ENCODE data around the gene PRKCQ.

Gene PRKCQ

DNA sequence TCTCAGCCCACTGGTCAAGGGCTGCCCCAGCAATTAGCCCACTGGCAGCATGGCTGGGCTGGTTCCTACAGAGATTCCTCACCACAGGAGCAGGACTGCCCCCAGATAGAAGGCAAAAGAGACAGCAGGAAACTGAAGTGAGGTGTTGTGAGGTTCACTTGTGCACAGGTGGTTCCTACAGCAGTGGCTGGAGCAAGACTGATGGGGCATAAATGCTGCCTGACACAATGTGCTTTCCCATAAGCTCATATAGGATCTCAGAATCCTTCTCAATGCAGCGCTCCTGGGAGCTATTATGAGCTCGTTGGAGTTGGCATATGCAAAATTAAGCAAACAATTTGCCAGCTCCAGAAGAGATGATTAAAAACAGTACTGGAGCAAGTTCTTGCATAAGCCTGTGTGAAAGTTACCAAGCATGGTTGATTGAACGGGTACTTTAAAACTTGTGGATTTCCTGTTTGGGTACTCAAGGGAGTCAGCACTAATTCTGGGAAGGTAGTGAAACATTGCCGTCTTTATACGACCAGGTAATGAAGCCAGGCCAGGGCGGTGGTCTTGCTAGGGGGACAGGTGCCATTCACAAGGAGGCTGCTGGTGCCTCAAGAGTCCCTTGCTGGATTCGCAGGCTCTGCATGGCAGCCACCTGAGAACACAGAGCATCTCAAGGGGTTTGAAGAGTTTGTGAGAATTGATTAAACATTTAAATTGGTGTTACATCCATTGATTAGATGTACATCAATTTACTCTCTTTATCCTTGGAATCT is 20.3 kb upstream of the PRKCQ start:
- H3K9me2 ChIP-seq (replicated peaks; ENCODE audit: insufficient read depth, low read length), result no peaks in the 10 kb centered on the region
- H3K4me3 ChIP-seq (ENCODE audit: low read length), result no peak overlapping the region
- no peaks in the 10 kb centered on the region for H4K20me1 ChIP-seq (ENCODE audit: insufficient read depth, low read length)
- no peak overlapping the region for H3K4me2 ChIP-seq (ENCODE audit: low read depth, low read length)
- TF ChIP-seq EZH2 (optimal IDR thresholded peaks at IDR 0.05; ENCODE audit: low read depth, low read length), result no peak
- H3K27ac ChIP-seq (ENCODE audit: low read length), result no peak overlapping the region
- no peaks in the 10 kb centered on the region for H3K79me2 ChIP-seq (ENCODE audit: low read length)
- H3K36me3 ChIP-seq (replicated peaks; ENCODE audit: insufficient read depth, low read length), result no peaks in the 10 kb centered on the region
- no peak for DNase-seq
- no peak overlapping the region for H3K9ac ChIP-seq (ENCODE audit: low read length)
- H2AFZ ChIP-seq (ENCODE audit: low read length), result no peak overlapping the region
- H3K4me1 ChIP-seq (ENCODE audit: low read length), result no peaks in the 10 kb centered on the region
- no peaks in the 10 kb centered on the region for H3F3A ChIP-seq (ENCODE audit: insufficient read depth, low read length)
- H3K9me3 ChIP-seq (replicated peaks; ENCODE audit: insufficient read depth, low read length), result no peaks in the 10 kb centered on the region
- no peaks in the 10 kb centered on the region for H3K27me3 ChIP-seq (replicated peaks; ENCODE audit: insufficient read depth, low read length)

DNA sequence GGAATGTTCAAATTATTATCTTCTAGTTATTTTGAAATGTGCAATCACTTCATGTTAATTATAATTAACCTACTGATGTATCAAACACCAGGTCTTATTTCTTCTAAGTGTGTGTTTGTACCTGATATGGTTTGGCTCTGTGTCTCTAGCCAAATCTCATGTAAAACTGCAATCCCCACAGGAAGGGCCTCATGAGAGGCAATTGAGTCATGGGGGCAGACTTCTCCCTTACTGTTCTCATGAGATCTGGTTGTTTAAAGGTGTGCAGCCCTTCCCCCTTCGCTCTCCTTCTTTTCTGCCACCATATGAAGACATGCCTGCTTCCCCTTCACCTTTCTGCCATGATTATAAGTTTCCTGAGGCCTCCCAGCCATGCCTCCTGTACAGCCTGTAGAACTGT is 18.6 kb upstream of the PRKCQ start:
- Histone ChIP-seq H3K27ac (ENCODE audit: low read length) (no peak overlapping the region), H3K4me2 (ENCODE audit: low read depth, low read length) (no peak overlapping the region), H3K4me3 (ENCODE audit: low read length) (no peak overlapping the region), H3K4me1 (ENCODE audit: low read length) (no peaks in the 10 kb centered on the region), H3K9ac (ENCODE audit: low read length) (no peak overlapping the region), H3K79me2 (ENCODE audit: low read length) (no peaks in the 10 kb centered on the region), H3K27me3 (replicated peaks; ENCODE audit: insufficient read depth, low read length) (no peaks in the 10 kb centered on the region), H4K20me1 (ENCODE audit: insufficient read depth, low read length) (no peaks in the 10 kb centered on the region), H3K36me3 (replicated peaks; ENCODE audit: insufficient read depth, low read length) (no peaks in the 10 kb centered on the region), H3K9me2 (replicated peaks; ENCODE audit: insufficient read depth, low read length) (no peaks in the 10 kb centered on the region), H2AFZ (ENCODE audit: low read length) (no peak overlapping the region), H3F3A (ENCODE audit: insufficient read depth, low read length) (no peaks in the 10 kb centered on the region), H3K9me3 (replicated peaks; ENCODE audit: insufficient read depth, low read length) (no peaks in the 10 kb centered on the region)
- no peak for DNase-seq
- TF ChIP-seq EZH2 (optimal IDR thresholded peaks at IDR 0.05; ENCODE audit: low read depth, low read length), result no peak
- TF ChIP-seq EZH2phosphoT487 (IDR thresholded peaks at IDR 0.05; ENCODE audit: low read length), result no peak
- TF ChIP-seq, protein P1, sequence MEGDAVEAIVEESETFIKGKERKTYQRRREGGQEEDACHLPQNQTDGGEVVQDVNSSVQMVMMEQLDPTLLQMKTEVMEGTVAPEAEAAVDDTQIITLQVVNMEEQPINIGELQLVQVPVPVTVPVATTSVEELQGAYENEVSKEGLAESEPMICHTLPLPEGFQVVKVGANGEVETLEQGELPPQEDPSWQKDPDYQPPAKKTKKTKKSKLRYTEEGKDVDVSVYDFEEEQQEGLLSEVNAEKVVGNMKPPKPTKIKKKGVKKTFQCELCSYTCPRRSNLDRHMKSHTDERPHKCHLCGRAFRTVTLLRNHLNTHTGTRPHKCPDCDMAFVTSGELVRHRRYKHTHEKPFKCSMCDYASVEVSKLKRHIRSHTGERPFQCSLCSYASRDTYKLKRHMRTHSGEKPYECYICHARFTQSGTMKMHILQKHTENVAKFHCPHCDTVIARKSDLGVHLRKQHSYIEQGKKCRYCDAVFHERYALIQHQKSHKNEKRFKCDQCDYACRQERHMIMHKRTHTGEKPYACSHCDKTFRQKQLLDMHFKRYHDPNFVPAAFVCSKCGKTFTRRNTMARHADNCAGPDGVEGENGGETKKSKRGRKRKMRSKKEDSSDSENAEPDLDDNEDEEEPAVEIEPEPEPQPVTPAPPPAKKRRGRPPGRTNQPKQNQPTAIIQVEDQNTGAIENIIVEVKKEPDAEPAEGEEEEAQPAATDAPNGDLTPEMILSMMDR (IDR thresholded peaks at IDR 0.05; ENCODE audit: low read length), result no peak

DNA sequence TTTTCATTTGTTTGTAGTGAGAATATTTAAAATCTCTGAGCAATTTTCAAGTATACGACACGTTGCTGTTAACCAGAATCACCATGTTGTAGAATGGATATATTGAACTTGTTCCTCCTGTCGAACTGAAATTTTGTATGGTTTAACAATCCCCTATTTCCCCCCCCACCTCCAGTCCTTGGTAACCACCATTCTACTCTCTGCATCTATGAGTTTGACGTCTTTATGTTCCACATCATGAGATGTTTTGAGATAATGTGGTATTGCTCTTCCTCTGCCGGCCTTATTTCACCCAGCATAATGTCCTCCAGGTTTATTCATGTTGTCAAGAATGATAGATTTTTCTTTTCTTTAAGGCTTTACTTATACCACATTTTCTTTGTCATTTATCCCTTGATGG is 17.4 kb upstream of the PRKCQ start:
- H3K4me3 ChIP-seq (ENCODE audit: low read length), result no peak overlapping the region
- no peaks in the 10 kb centered on the region for H3K9me3 ChIP-seq (replicated peaks; ENCODE audit: insufficient read depth, low read length)
- H3K9me2 ChIP-seq (replicated peaks; ENCODE audit: insufficient read depth, low read length), result no peaks in the 10 kb centered on the region
- H2AFZ ChIP-seq (ENCODE audit: low read length), result no peak overlapping the region
- no peaks in the 10 kb centered on the region for H3K36me3 ChIP-seq (replicated peaks; ENCODE audit: insufficient read depth, low read length)
- H4K20me1 ChIP-seq (ENCODE audit: insufficient read depth, low read length), result no peaks in the 10 kb centered on the region
- H3K4me1 ChIP-seq (ENCODE audit: low read length), result peaks cover 7% of the 10 kb centered on the region
- no peak overlapping the region for H3K27ac ChIP-seq (ENCODE audit: low read length)
- no peak overlapping the region for H3K4me2 ChIP-seq (ENCODE audit: low read depth, low read length)
- peaks cover 1% of the 10 kb centered on the region; the same call in 1 of the 2 replicates for H3F3A ChIP-seq (ENCODE audit: insufficient read depth, low read length)
- no peak for TF ChIP-seq EZH2phosphoT487 (IDR thresholded peaks at IDR 0.05; ENCODE audit: low read length)
- TF ChIP-seq, protein P1 (IDR thresholded peaks at IDR 0.05; ENCODE audit: low read length), result no peak
- no peak for TF ChIP-seq EZH2 (optimal IDR thresholded peaks at IDR 0.05; ENCODE audit: low read depth, low read length)
- no peak for DNase-seq
- no peak overlapping the region for H3K9ac ChIP-seq (ENCODE audit: low read length)
- H3K27me3 ChIP-seq (replicated peaks; ENCODE audit: insufficient read depth, low read length), result no peaks in the 10 kb centered on the region
- H3K79me2 ChIP-seq (ENCODE audit: low read length), result no peaks in the 10 kb centered on the region

DNA sequence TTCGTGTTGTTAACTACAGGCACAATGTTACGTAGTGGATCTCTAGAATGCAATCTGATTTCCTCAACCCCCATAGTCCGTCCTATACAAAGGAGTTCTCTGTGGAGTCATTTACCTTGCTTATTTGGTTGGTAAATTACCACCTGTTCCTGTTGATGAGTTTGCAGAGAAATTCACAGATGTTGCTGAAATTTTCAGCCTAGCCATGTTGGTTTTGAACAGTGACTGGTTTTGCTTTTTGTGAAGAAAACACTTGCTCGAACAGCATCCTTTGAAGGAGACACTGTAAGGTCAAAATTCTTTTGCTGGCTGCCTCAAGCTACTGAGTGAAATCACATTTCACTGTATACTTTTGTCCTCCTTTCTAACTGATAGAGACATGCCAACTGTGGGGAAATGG is 15.4 kb upstream of the PRKCQ start:
- Histone ChIP-seq H3K27me3 (replicated peaks; ENCODE audit: insufficient read depth, low read length) (no peaks in the 10 kb centered on the region), H3K27ac (ENCODE audit: low read length) (no peak overlapping the region), H3F3A (ENCODE audit: insufficient read depth, low read length) (peaks cover 12% of the 10 kb centered on the region), H3K9ac (ENCODE audit: low read length) (no peak overlapping the region), H3K9me2 (replicated peaks; ENCODE audit: insufficient read depth, low read length) (no peaks in the 10 kb centered on the region), H2AFZ (ENCODE audit: low read length) (no peak overlapping the region), H3K9me3 (replicated peaks; ENCODE audit: insufficient read depth, low read length) (no peaks in the 10 kb centered on the region), H3K4me1 (ENCODE audit: low read length) (peaks cover 22% of the 10 kb centered on the region), H4K20me1 (ENCODE audit: insufficient read depth, low read length) (no peaks in the 10 kb centered on the region), H3K4me2 (ENCODE audit: low read depth, low read length) (no peak overlapping the region), H3K4me3 (ENCODE audit: low read length) (no peak overlapping the region), H3K36me3 (replicated peaks; ENCODE audit: insufficient read depth, low read length) (no peaks in the 10 kb centered on the region), H3K79me2 (ENCODE audit: low read length) (no peaks in the 10 kb centered on the region)
- no peak for DNase-seq
- TF ChIP-seq EZH2 (optimal IDR thresholded peaks at IDR 0.05; ENCODE audit: low read depth, low read length) (no peak), EZH2phosphoT487 (IDR thresholded peaks at IDR 0.05; ENCODE audit: low read length) (no peak)
- TF ChIP-seq, protein P1 (IDR thresholded peaks at IDR 0.05; ENCODE audit: low read length), result no peak

All from MM.1S (cell line).